Measurements from ENCODE around the gene IRX2. TPM values are rescaled to one million over a fixed set of nuclear protein-coding genes. Genes with fewer than 3 reads are reported as not detected.

Gene IRX2
- total and polyA plus RNA-seq, 10 of the 15 experiments (the other 5 are each of a cell fraction or from before 2014, with no cell fraction given), result not detected

DNA sequence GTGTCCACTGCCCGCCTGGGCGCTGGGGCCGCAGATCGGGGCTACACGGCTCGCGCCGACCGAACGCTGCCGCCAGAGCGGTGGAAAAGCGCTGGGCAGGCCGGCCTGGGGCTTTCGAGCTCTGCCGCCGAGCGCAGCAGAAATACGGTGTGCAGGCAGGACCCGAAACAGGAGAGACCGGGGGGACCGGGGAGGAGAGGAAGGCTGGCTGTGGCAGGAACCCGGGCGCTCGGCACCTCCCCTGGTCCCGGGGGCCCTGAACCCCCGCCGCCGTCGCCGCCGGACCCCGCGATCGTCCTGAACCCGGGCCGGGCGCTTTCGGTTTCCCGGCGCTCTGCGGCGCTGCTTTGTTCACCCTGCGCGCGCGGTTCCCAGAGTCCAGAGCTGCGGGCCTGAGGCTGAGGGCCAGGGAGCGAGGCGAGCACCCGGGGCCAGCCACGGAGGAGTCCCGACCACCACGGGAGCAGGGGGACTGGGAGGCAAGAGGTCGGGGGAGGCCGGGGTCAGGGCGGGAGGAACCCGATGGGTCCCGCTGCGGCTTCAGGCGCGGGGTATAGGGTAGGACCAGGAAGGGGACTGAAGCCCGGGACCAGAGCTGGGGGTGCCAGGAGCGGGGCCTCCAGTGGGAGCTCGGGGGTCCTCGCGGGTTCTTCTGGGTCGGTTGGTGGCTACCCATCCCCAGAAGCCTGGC is 12.0 kb downstream of the IRX2 start:
- intact Hi-C loops (cut with micrococcal nuclease; ENCODE audit: unreplicated experiment), result no loop called here
- no peak overlapping the region for H3K27ac ChIP-seq (ENCODE audit: control insufficient read depth, insufficient read depth)
- TF ChIP-seq IKZF1 (conservative IDR thresholded peaks at IDR 0.05), result no peak
- no peak for TF ChIP-seq CREB1 (IDR thresholded peaks at IDR 0.05; ENCODE audit: low read depth)
- TF ChIP-seq NR2C2 (IDR thresholded peaks at IDR 0.05; ENCODE audit: borderline replicate concordance, control insufficient read depth, insufficient read length, low read depth), result no peak
- no peak for TF ChIP-seq HDGF (IDR thresholded peaks at IDR 0.05)
- no peak for TF ChIP-seq TCF12 (IDR thresholded peaks at IDR 0.05; ENCODE audit: low read depth, low read length)
- TF ChIP-seq FOXM1 (IDR thresholded peaks at IDR 0.05; ENCODE audit: low read depth, low read length), result no peak
- no peak for TF ChIP-seq BACH1 (IDR thresholded peaks at IDR 0.05; ENCODE audit: borderline replicate concordance)
- TF ChIP-seq GABPA (IDR thresholded peaks at IDR 0.05; ENCODE audit: low read depth), result no peak
- TF ChIP-seq ZNF24 (IDR thresholded peaks at IDR 0.05), result no peak
- no peak for TF ChIP-seq PAX5 (IDR thresholded peaks at IDR 0.05; ENCODE audit: borderline replicate concordance, low read depth, low read length)
- TF ChIP-seq RFX5 (IDR thresholded peaks at IDR 0.05; ENCODE audit: low read depth, low read length), result no peak
- DNase-seq (ENCODE audit: low read depth, low spot score) (no peak), ATAC-seq (no peak), FAIRE-seq (no peak)
- 60% methylated on average over 34 of the region's 68 CpGs for whole genome bisulfite sequencing (ENCODE audit: insufficient coverage, insufficient replicate concordance, low lambda C conversion rate, missing lambda C conversion rate)
- no peak overlapping the region for H3K9ac ChIP-seq (ENCODE audit: control insufficient read depth, insufficient read depth, low read length)
- ChIA-PET RAD21 (ENCODE audit: unreplicated experiment) (no interaction called here), POLR2A (no interaction called here), SMC1A (ENCODE audit: uncharacterized antibody, unreplicated experiment) (no interaction called here), CTCF (no interaction called here)
- no peak overlapping the region for H3K4me2 ChIP-seq (ENCODE audit: control insufficient read depth, insufficient read depth)
- no peak overlapping the region for H2AFZ ChIP-seq (ENCODE audit: control insufficient read depth, low read depth, low read length)
- in situ Hi-C loops (cut with MboI), result no loop called here
- H3K4me3 ChIP-seq, result no peak overlapping the region
- H3K4me1 ChIP-seq (ENCODE audit: control insufficient read depth, insufficient read depth, low read length), result no peaks in the 10 kb centered on the region
- H3K36me3 ChIP-seq (ENCODE audit: control insufficient read depth in 2 of 2, insufficient read depth in 2 of 2, low read length in 1 of 2), result no peaks in the 10 kb centered on the region
- BruUV-seq (replicated peaks), result no TSS peak
- H3K9me3 ChIP-seq (replicated peaks; ENCODE audit: control insufficient read depth, insufficient read depth, low read length), result no peaks in the 10 kb centered on the region; the same call in 2 of the 3 replicates
- no peaks in the 10 kb centered on the region for H4K20me1 ChIP-seq (ENCODE audit: control insufficient read depth, insufficient read depth)
- no peaks in the 10 kb centered on the region for H3K79me2 ChIP-seq (ENCODE audit: control insufficient read depth, insufficient read depth, low read length)
- no peaks in the 10 kb centered on the region for H3K27me3 ChIP-seq (replicated peaks in 1 of 2; ENCODE audit: control insufficient read depth in 2 of 2, insufficient read depth in 2 of 2, low read length in 1 of 2)
